Effector CD4-positive, alpha-beta T cell (primary cell): ENCODE measurements around the gene STK33.

Experiments
- DNase-seq: peaks from one replicate; pipeline ENCODE4 v3.0.0-alpha.2; 2020

STK33 gene

DNA sequence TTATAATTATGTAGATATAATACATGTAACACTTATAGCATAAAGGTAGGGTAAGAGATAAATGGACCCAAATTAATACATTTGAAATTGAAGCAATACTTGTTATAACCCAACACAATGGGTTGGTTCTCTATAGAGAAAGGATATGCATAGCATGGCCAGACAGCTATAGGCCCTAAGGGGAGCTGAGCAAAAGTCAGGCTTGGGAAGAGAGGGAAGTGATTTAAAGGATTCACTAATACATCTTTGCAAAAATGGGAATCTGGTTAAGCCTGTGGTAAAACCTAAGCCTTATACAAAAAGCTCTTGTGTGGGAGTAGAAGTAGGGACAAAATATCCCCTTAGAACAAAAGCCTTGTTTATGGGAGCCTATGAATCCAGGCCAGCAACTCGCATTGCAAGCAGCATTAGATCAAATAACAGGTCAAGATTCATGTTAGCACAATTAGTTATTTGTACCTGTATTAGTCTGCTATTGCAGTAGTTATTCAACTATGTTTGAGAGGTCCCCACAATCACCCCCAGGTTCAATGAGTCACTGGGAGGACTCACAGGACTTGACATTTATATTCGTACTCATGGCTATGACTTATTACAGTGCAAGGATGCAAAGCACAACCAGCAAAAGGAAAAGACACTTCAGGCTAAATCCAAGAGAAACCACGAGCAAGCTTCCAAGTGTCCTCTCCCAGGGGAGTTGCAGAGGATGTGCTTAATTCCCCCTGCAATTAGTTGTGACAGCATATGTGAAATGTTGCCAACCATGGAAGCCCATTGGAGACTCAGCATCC lies 185.7 kb downstream of the STK33 start:
- no peak for DNase-seq

- no peak for DNase-seq
Observed at GRCh38 chr11:8403310-8403709, 190.7 kb downstream of the STK33 start.

DNA sequence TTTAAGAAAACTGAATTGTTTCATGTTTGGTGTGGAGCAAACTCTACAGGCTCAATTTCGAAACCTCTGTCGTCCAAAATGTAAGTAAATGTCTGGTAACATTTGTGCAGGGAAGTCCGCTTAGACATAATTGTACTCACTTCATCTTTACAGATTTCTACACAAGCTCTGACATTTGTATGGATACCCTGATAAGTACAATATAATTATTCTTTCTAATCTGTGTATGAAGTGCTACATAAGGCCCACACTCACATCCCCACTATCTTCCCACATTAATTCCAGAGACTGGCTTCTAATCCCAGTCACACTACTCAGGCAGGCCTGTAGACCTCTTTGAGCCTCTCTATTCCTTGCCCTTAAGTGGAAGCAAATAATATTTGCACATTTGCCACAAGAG lies 201.1 kb downstream of the STK33 start:
- DNase-seq = no peak

- DNase-seq = no peak
Observed at GRCh38 chr11:8392166-8392565, 201.9 kb downstream of the STK33 start.

DNA sequence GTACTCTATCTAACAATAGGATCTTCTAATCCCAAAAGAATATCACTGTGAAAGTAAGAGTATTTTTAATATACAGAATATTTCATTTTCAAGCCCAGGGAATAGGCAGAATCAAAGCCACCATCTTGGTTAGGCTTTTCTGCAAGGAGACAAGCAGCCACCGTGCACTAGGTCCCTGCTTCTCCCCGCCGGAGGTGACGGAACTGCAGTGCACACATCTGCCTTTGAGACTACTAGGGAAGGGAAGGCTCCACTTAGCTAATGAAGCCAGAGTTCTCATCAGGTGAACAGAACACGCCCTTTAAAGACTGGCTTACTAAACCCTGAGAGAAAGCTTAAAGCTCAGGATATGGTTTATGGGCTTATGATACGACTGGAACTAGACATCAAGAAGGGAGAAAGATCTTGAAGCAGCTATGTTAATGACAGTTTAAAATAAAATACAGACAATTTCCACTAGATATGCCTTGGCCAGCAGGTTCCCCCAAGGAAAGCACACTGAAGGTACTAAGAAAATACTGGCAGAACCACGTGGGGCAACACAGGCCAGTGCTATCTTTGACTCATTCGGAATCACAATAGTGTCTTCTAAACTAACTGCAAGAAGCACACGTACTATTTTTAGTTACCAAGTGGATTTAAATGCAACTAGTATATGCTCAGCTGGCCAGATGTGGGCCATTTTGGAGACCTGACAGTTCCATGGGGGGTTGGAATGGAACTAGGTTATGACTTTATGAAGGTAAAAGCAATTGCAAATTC lies 203.0 kb downstream of the STK33 start:
- no peak for DNase-seq

GRCh38 chr11:8389029-8389996 lies 204.7 kb downstream of the STK33 start:
- no peak for DNase-seq

GRCh38 chr11:8387693-8388092 lies 206.3 kb downstream of the STK33 start:
- DNase-seq = no peak

GRCh38 chr11:8387141-8387540 lies 206.9 kb downstream of the STK33 start:
- no peak for DNase-seq

- no peak for DNase-seq
Observed at GRCh38 chr11:8386134-8386864, 207.7 kb downstream of the STK33 start.

GRCh38 chr11:8384199-8384821 lies 209.7 kb downstream of the STK33 start:
- DNase-seq = no peak

- DNase-seq = no peak
Observed at GRCh38 chr11:8383627-8384026, 210.4 kb downstream of the STK33 start.

DNA sequence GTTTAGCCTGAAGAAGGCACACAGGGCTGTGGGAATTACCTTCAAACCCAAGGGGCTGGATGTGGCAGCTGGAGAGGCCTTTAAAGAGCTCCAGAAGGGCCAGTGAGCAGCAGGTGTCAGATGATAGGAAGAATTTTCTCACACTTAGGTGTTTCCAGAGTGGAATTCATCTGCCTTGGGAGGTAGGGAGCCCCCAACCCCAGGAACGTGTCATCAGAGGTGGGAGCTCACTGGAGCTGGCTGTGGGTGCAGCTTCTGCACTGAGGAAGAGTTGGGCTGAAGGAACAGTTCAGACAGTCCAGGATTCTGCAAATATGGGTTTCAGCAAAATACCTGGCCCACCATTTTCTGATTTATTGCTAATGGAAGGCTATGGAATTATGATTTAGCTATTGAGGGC lies 210.8 kb downstream of the STK33 start:
- no peak for DNase-seq

DNA sequence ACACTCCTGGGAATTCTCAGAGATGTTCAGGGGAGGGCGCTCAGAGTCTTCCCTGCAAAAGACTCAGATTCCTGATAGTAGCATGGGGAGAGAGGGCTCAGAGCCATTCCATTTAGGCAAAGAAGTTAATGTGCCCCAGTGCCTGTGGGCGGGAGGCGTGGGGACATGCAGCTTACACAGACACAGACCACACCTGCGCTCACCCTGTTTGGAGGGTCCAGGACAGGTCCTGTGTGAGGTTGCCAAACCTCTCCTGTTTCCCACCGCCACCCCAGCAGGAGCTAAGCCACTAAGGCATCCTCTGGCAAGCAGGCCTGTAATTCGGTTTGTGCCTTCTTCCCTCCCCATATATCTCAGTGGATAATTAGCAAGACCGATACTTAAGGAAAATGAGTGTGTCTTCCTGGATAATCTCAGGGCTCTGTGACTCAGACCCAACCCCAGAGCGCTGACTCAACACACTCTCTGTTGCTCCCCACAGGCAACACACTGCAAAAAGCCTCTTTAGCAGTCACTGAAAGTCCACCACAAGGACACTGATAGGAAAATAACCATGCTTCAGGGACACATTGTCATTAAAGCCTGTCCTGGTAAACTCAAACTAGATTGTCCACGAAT lies 211.5 kb downstream of the STK33 start:
- no peak for DNase-seq

DNA sequence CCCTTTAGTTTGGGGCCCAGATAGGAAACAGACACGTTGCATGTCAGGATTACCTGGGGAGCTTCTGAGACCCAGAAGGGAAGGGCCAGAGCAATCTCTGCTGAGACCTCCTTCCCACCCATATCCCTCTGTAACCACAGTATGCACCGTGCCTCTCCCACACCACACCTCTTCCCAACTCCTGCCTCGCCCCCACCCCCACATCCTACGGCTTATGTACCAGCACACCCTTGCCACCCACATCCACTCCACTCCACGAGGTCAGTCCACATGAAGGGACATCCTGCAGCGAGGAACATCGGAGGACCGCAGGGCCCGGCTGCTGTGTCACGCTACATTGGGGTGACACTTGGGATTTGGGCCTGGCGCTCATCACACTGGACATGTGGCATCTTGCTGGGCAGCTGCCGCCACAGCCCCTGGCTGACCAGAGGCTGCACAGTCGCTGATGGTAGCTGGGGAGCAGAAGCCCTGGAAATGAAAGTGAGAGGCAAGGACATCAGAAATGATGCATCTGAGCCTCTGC lies 212.1 kb downstream of the STK33 start:
- no peak for DNase-seq

DNA sequence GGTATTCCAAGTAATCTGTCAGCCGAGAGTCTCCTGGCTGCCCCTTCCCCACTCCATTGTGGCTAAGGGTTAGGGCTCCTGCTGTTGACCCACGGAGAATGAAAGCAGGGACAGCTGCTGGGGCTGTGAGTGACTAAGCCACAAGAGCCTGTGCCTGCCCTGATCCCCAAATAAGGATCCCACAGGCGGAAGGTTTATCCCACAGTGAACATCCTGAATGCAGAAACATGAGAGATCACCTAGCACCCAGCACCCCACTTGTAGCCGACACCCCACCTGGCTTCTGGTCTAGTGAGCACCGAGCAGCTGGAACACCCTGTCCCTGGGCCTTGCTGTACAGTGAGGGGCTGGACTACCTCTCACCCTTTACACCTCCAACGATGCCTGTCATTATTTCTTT lies 212.7 kb downstream of the STK33 start:
- no peak for DNase-seq

GRCh38 chr11:8375932-8376331 lies 218.1 kb downstream of the STK33 start:
- DNase-seq = no peak

- DNase-seq = no peak
Observed at GRCh38 chr11:8375460-8375859, 218.6 kb downstream of the STK33 start.

DNA sequence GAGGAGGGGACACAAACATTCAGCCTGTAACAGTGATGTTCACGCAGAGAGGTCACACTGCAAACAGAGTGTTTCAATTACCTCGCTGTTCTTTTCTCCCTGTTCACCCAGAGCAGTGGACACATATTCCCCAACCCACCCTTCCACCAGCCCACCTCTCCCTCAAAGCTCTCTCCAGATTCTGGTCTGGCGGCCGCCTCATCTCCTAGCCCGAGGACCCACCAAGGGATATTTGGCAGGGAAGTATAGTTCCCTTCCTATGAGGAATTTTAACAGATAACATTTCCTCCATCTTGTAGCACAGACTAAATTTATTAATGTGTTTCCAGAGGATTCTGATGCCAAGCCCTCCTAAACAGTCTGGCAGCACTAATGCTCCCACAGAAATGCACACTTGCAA lies 219.3 kb downstream of the STK33 start:
- no peak for DNase-seq

DNA sequence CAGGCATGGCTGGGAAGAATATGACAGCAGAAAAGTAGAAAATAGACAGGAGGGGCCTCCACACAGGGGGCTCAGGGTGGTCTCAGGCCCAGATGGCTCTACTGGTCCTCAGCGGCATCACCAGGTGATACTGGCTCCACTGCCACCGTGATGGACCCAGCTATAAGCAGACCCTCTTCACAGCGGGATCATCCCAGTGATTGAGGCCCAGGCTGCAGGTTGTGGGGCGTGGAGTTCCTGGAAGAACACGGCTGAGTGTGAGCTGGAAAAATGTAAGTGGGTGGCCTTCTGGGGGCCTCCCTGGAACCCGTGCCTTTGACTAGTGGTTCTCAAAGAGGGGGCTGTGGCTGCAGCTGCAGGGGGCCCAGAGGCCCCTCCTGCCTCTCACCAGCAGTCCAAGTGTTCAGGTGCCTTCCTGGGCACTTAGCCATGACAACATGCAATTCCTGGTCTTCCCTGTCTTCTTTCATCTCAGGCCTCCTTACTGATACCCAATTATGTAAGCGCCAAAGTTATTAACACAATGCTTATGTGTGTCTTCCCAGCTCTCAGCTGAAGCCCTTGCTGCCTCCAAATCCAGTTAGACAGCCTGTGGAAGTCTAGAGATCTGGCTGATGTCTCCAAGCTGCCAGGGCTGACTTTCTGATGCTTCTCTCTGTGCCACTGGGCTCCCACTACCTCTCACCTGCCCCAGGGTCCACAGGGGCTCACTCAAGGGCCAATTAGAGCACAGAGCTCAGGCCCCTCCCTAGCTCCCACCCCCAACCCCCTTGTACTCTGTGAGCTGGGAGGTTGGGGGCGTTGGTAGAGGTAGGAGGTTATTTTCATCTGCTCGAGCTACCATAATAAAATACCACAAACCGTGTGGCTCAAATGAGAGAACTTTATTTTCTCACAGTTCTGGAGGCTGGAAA lies 220.3 kb downstream of the STK33 start:
- no peak for DNase-seq
